PC-3 (cell line): ENCODE results near the gene TAF1C. TPM values are rescaled to one million over a fixed set of nuclear protein-coding genes. Genes with fewer than 3 reads are reported as not detected.

Experiments
- ATAC-seq: fragments of 200-7000 bp; cut with Tn5 transposase; 2 replicates; pipeline ENCODE4 v1.9.1; 2020; ENCODE audit warnings: mild to moderate bottlenecking, moderate library complexity
- BruUV-seq: library from RNA; stranded (reverse); fragments of 400-500 nt; replicated peaks from 2 replicates; lab custom pipeline; 2021; lab: Mats Ljungman, UMichigan
- CTCF ChIA-PET: fragments of 300-600 bp; sonication (Branson Sonifier 250); formaldehyde crosslinking; loops from one replicate; lab custom pipeline; 2022; ENCODE audit warnings: antibody characterized with exemption; lab: Charles Lee
- POLR2A ChIA-PET: fragments of 300-600 bp; sonication (Branson Sonifier 250); formaldehyde crosslinking; loops from one replicate; lab custom pipeline; 2022; ENCODE audit warnings: antibody characterized with exemption; ENCODE audit not compliant: unreplicated experiment; lab: Charles Lee
- DNase-seq: peaks from one replicate; pipeline ENCODE4 v3.0.0-alpha.2; 2015
- H2AFZ ChIP-seq: fragments of 300-600 bp; sonication (generic); 2 replicates; pipeline ENCODE4 v1.6.0; 2016; ENCODE audit warnings: antibody characterized with exemption, low read length
- H3F3A ChIP-seq: fragments of 300-600 bp; sonication (generic); one replicate; pipeline ENCODE4 v1.6.0; 2017; ENCODE audit warnings: antibody characterized with exemption, low read length, control low read depth, mild to moderate bottlenecking; ENCODE audit not compliant: unreplicated experiment
- H3K27ac ChIP-seq: fragments of 300-600 bp; sonication (generic); 2 replicates; pipeline ENCODE4 v1.5.1; 2016; ENCODE audit warnings: mild to moderate bottlenecking, low read length
- H3K27me3 ChIP-seq: fragments of 300-600 bp; sonication (generic); 2 replicates; pipeline ENCODE4 v1.6.1; 2016; ENCODE audit warnings: low read length, mixed read lengths
- H3K36me3 ChIP-seq: fragments of 300-600 bp; sonication (generic); 2 replicates; pipeline ENCODE4 v1.6.1; 2016; ENCODE audit warnings: low read depth, mixed run types, low read length, mixed read lengths
- H3K4me1 ChIP-seq: fragments of 300-600 bp; sonication (generic); 2 replicates; pipeline ENCODE4 v1.5.1; 2016; ENCODE audit warnings: low read length; ENCODE audit not compliant: insufficient read depth
- H3K4me2 ChIP-seq: fragments of 300-600 bp; sonication (generic); 2 replicates; pipeline ENCODE4 v1.6.0; 2016; ENCODE audit warnings: low read length
- H3K4me3 ChIP-seq: fragments of 300-600 bp; sonication (generic); 2 replicates; pipeline ENCODE4 v1.5.1; 2016; ENCODE audit warnings: mild to moderate bottlenecking, low read length, mixed read lengths
- H3K79me2 ChIP-seq: fragments of 300-600 bp; sonication (generic); 2 replicates; pipeline ENCODE4 v1.6.1; 2017; ENCODE audit warnings: low read length, mixed read lengths
- H3K9ac ChIP-seq: fragments of 300-600 bp; sonication (generic); 2 replicates; pipeline ENCODE4 v1.6.0; 2016; ENCODE audit warnings: mild to moderate bottlenecking, low read length
- H3K9me2 ChIP-seq: fragments of 300-600 bp; sonication (generic); replicated peaks from 2 replicates; pipeline ENCODE4 v1.6.1; 2016; ENCODE audit warnings: mixed run types, low read length, mixed read lengths
- H3K9me3 ChIP-seq: fragments of 300-600 bp; sonication (generic); 2 replicates; pipeline ENCODE4 v1.6.1; 2016; ENCODE audit warnings: low read length, mixed read lengths
- H4K20me1 ChIP-seq: fragments of 300-600 bp; sonication (generic); 2 replicates; pipeline ENCODE4 v1.6.1; 2016; ENCODE audit warnings: low read length, mixed read lengths
- CTCF ChIP-seq: fragments of 300-600 bp; sonication (generic); conservative IDR thresholded peaks from 2 replicates; pipeline ENCODE4 v1.5.1; 2017; ENCODE audit warnings: antibody characterized with exemption, low read depth, mild to moderate bottlenecking, low read length
- EZH2 ChIP-seq: fragments of 300-600 bp; sonication (generic); IDR thresholded peaks from one replicate; pipeline ENCODE4 v1.6.1; 2017; ENCODE audit warnings: antibody characterized with exemption, mild to moderate bottlenecking, low read length; ENCODE audit not compliant: unreplicated experiment
- EZH2phosphoT487 ChIP-seq: fragments of 300-600 bp; sonication (generic); IDR thresholded peaks from 2 replicates; pipeline ENCODE4 v1.6.1; 2018; ENCODE audit warnings: mild to moderate bottlenecking, antibody characterized with exemption, low read length, borderline replicate concordance
- intact Hi-C: fragments of 100-400 bp; cut with micrococcal nuclease; formaldehyde crosslinking; loops from 2 replicates; pipeline ENCODE4 v1.9.0; 2023
- total RNA-seq: library from RNA; depleted of rRNA; stranded (reverse); fragments of >200 nt; gene quantifications from 2 replicates; pipeline ENCODE4 v1.2.3, GENCODE V29; 2014

The TAF1C gene
- total RNA-seq, 1 experiment from 2014 or later: 21.8 TPM

GRCh38 chr16:84176192-84177053 is 10.4 kb downstream of the TAF1C start:
- intact Hi-C loops: loop anchor here (5.0 kb wide), 1 partner anchor 219 kb away; no protein-coding TSS in a partner anchor
- ATAC-seq: no peak
- H3K4me2 ChIP-seq: peak overlapping the region; percentile 63; the same call in 1 of the 2 replicates

GRCh38 chr16:84175350-84176081 is 11.3 kb downstream of the TAF1C start:
- H4K20me1 ChIP-seq: no peaks in the 10 kb centered on the region
- H3K9ac ChIP-seq: no peak overlapping the region
- intact Hi-C loops: loop anchor here (1.0 to 5.0 kb wide), 2 partner anchors 90 to 218 kb away; no protein-coding TSS in a partner anchor
- H3K9me2 ChIP-seq: no peaks in the 10 kb centered on the region
- H3K9me3 ChIP-seq: no peaks in the 10 kb centered on the region
- no peak overlapping the region for H3K27ac ChIP-seq
- ChIA-PET CTCF (interaction anchor here (0.6 to 0.8 kb wide), 2 partner anchors 11 to 120 kb away, joined by 3 to 4 read pairs; partner anchors contain the start of gene TAF1C), POLR2A (interaction anchor here (0.6 kb wide), 1 partner anchor 132 kb away, joined by 3 read pairs; no protein-coding TSS in a partner anchor)
- DNase-seq: peak; percentile 72
- peak overlapping the region; percentile 56; the same call in 1 of the 2 replicates for H2AFZ ChIP-seq
- BruUV-seq: no TSS peak
- no peaks in the 10 kb centered on the region for H3K79me2 ChIP-seq
- H3K4me3 ChIP-seq: no peak overlapping the region
- no peaks in the 10 kb centered on the region for H3K36me3 ChIP-seq
- TF ChIP-seq EZH2: no peak
- TF ChIP-seq EZH2phosphoT487: no peak
- TF ChIP-seq CTCF: peak; percentile 75
- no peak overlapping the region for H3K4me2 ChIP-seq
- no peaks in the 10 kb centered on the region for H3F3A ChIP-seq
- no peaks in the 10 kb centered on the region for H3K27me3 ChIP-seq
- ATAC-seq: peak; percentile 67
- peaks cover 20% of the 10 kb centered on the region for H3K4me1 ChIP-seq

More at GRCh38 chr16:84176192-84177053, 10.4 kb downstream of the TAF1C start:
- TF ChIP-seq EZH2 (no peak), EZH2phosphoT487 (no peak), CTCF (no peak)
- no TSS peak for BruUV-seq
- ChIA-PET POLR2A (interaction anchor here (0.6 kb wide), 2 partner anchors 132 to 192 kb away, joined by 3 to 5 read pairs; partner anchors contain the start of gene ATP2C2), CTCF (interaction anchor here (1.6 kb wide), 1 partner anchor 10 kb away, joined by 5 read pairs; the partner anchor contains the start of gene TAF1C)
- H3K4me1 ChIP-seq: peaks cover 20% of the 10 kb centered on the region
- H3K9me3 ChIP-seq: no peaks in the 10 kb centered on the region
- no peaks in the 10 kb centered on the region for H3K79me2 ChIP-seq
- H3K9ac ChIP-seq: no peak overlapping the region
- no peaks in the 10 kb centered on the region for H3K36me3 ChIP-seq
- peak overlapping the region; percentile 46 for H3K27ac ChIP-seq
- no peak overlapping the region for H2AFZ ChIP-seq
- H3K9me2 ChIP-seq: no peaks in the 10 kb centered on the region
- no peak overlapping the region for H3K4me3 ChIP-seq
- no peaks in the 10 kb centered on the region for H4K20me1 ChIP-seq
- no peaks in the 10 kb centered on the region for H3F3A ChIP-seq
- no peaks in the 10 kb centered on the region for H3K27me3 ChIP-seq
- DNase-seq: no peak
